HG03175 (cell line): Measurements from ENCODE around the gene IFNA10.
"Not testable (repeated sequence)": the region's sequence is repeated elsewhere in the genome, so short reads cannot be mapped to it uniquely, and the experiment has no call there.

Experiments used
- ATAC-seq: cut with Tn5 transposase; IDR thresholded peaks from one replicate; pipeline ENCODE4 v1.9.1; 2021; ENCODE audit warnings: mild to moderate bottlenecking, moderate library complexity; ENCODE audit not compliant: unreplicated experiment

The IFNA10 gene

DNA sequence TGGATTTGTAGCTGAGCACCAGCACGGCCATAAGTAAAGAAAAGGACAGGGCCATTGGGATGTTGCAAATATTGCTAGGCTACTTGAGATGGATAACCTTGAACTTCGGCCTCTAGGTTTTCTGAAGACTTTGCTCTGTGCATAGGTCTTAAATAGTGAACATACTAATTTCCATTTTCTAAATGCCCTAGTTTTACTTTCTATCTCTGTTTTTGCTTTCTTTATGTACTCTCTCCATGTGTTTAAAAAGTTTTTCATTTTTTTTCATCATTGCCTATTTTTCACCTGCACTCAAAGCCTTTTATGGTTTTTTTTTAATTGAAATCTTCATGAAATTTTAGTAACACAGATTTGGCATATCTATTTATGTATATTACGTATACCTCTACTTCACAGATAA, at the start of gene IFNA10:
Gene IFNA10 (minus strand): TSS at position 101 of the 400 bp plus-strand sequence. CDS start 46 bp downstream, at position 55.
- not testable (repeated sequence) for ATAC-seq

DNA sequence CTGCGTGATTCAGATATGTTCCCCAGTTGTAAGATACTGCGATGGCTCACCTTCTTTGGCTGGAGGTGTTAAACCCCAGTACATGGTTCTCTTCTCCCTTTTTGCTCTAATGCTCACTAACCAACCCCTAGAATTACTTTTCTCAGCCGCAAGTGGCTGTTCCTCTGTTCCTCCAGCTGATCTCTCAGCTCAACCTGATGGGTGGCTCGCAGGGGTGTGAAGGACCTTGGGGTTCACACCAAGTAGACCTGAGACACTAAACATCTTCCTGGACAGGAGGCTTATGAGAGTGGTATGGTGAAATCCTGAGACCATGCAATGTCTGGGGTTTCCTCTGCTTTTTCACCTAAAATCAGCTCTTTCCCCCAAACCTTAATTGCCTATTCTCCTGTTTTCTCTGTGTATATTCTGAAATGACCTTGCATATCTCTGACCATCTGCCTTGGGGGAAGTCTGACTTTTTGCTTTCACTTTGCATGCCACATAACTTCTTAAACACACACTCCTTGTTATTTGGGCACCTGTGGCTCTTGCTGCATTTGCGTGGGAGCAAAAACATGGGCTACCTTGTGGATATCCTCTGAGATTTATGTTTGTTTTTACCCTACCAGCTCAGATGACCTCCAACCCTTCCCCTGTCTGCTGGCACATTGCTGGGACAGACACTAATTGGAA, 48.7 kb upstream of the IFNA10 start:
- peak; percentile 46 for ATAC-seq

GRCh38 chr9:21252721-21253547, 46.0 kb upstream of the IFNA10 start:
- ATAC-seq, result peak; percentile 70

GRCh38 chr9:21251638-21252037, 44.7 kb upstream of the IFNA10 start:
- no peak for ATAC-seq

GRCh38 chr9:21251190-21251589, 44.2 kb upstream of the IFNA10 start:
- no peak for ATAC-seq

DNA sequence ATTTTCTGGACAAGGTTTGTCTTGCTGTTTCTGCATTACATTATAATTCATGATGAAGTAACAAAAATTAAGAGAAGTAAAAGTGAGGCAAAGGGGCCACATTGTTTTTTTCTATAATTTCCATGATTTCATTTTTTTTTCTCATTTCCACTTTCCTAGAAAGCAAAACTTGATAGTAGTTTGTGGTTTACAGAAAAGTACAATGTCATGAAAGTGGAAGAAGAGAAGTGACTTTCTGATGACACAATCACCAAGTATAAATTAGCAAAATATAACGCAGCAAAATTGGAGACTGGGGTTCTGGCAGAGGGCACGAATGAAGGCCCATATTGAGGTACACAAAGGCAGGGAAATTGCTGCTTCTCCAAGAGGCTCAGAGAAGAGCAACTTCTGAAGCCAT, 37.9 kb upstream of the IFNA10 start:
- no peak for ATAC-seq

GRCh38 chr9:21239911-21240310, 33.0 kb upstream of the IFNA10 start, which contains the start of gene IFNA14:
Gene IFNA14 (minus strand): TSS chr9:21240005. CDS start chr9:21239935, 70 bp downstream.
- ATAC-seq, result no peak

DNA sequence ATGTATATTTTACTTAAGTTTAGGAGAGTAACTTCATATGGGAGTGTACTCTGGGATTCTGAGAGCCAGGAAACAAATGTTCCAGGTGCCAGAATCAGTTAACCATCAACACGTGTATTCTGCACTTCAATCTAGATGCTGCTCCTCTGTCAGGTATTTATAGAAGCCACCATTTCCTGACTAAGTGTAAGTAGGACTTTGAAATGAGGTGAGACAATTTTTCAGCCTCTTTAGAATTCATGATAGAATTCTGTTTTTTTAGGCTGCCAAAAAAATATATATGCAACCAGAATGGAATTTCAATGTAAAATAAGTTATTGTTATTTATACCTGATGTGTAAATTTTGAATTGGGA, 29.4 kb upstream of the IFNA10 start:
- peak; percentile 31 for ATAC-seq

GRCh38 chr9:21235468-21236359, 28.8 kb upstream of the IFNA10 start:
- peak; percentile 86 for ATAC-seq

DNA sequence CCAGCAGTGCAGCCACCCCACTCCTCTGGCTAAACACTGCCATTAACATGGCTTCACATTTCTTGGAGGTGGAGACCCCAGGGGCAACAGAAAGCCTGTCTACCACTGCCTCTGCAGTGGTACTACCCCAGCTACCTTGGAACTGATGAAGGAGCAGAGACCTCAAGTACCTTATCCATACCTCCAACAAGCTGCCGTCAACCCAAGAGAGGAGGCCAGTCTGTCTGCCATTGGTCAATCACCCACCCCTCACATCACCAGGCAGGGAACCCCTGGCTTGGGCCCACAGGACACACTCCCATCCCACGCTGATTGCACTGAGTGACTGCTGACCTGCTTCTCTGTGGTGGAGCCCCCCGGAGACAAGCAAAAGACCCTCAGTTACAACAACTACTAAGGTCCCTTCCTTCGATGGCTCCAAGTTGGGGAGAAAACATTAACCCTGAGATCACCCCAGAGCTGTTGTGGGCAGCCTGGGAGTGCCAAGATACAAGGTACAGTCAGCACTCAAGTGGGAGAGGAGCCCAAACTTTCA, 27.3 kb upstream of the IFNA10 start:
- ATAC-seq, result no peak

DNA sequence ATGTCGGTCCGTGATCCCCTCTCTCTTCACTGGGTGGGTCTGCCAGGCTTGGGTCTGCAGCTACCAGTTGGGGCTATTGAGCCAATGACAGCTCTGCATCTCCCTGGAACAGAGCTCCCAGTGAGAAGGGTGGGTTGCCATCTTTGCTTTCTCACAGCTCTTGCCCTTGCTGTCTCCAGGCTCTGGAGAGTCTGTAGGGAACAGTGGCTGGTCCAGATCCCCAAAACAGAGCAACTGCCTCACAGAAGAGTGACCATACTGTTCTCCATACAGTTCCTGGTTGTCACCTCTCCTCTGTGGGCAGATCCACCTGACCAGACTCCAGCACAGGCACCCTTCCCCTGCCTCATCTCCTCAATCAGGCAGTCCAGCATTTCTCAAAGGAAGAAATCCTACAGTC, 26.3 kb upstream of the IFNA10 start:
- no peak for ATAC-seq

GRCh38 chr9:21228122-21228521, 21.2 kb upstream of the IFNA10 start, which contains the start of gene IFNA17:
Gene IFNA17 (minus strand): TSS chr9:21228222. CDS start chr9:21228173, 49 bp downstream.
- ATAC-seq, result no peak

- not testable (repeated sequence) for ATAC-seq
Measured at GRCh38 chr9:21217211-21217610, 10.3 kb upstream of the IFNA10 start, which contains the start of gene IFNA16. Gene IFNA16 (minus strand): TSS chr9:21217311. CDS start chr9:21217305, 6 bp downstream.

GRCh38 chr9:21213411-21214326, 6.7 kb upstream of the IFNA10 start:
- ATAC-seq, result peak; percentile 70

DNA sequence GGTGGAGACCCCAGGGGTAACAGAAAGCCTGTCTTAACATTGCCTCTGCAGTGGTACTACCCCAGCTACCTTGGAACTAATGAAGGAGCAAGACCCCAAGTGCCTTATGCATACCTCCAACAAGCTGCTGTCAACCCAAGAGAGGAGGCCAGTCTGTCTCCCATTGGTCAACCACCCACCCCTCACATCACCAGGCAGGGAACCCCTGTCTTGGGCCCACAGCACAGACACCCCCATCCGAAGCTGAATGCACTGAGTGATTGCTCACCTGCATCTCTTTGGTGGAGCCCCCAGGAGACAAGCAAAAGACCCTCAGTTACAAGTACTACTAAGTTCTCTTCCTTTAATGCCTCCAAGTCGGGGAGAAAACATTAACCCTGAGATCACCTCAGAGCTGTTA, 5.2 kb upstream of the IFNA10 start:
- not testable (repeated sequence) for ATAC-seq

- not testable (repeated sequence) for ATAC-seq
Measured at GRCh38 chr9:21210782-21211181, 3.8 kb upstream of the IFNA10 start.

- ATAC-seq, result no peak
Measured at GRCh38 chr9:21210311-21210710, 3.4 kb upstream of the IFNA10 start.

DNA sequence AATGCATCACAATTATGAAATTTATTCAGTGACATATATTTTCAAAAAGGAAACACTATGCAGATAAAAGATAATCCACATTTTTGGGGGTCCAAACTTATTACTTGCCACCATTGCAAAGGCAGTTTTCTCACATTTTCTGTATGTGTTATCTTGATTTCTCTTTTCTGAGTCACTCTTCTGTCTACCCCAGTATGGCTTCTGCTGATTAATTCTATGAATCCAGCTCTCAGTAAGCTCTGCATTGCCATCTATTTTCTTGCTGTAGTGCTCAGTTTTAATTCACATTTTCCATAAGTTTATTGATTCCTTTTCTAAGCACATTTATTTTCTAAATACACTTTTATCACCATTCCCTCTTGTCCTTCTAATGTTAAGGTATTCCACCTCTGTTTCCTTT, 1.7 kb downstream of the IFNA10 start:
- ATAC-seq, result no peak

DNA sequence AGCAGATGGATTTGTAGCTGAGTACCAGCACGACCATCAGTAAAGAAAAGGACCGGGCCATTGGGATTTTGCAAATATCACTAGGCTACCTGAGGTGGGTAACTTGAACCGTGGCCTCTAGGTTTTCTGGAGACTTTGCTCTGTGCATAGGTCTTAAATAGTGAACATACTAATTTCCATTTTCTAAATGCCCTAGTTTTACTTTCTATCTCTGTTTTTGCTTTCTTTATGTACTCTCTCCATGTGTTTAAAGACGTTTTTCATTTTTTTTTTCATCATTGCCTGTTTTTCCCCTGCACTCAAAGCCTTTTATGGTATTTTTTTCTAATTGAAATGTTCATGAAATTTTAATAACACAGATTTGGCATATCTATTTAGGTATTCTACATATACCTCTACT, 4.8 kb downstream of the IFNA10 start, which contains the start of gene IFNA7:
Gene IFNA7 (minus strand): TSS at position 101 of the 400 bp plus-strand sequence. CDS start 40 bp downstream, at position 61.
- not testable (repeated sequence) for ATAC-seq
